Activated T-cell treated with anti-CD3 and anti-CD28 coated beads for 24 hours (primary cell): ENCODE measurements around the gene GGT7.
"Not testable (repeated sequence)": the region's sequence is repeated elsewhere in the genome, so short reads cannot be mapped to it uniquely, and the experiment has no call there.

Source experiments
- DNase-seq: peaks from one replicate; pipeline ENCODE4 v3.0.0-alpha.2; 2020; ENCODE audit warnings: low read depth

The GGT7 gene

GRCh38 chr20:34883087-34883688 lies 10.5 kb upstream of the GGT7 start:
- DNase-seq = no peak

GRCh38 chr20:34881689-34882088 lies 9.0 kb upstream of the GGT7 start:
- DNase-seq = no peak

GRCh38 chr20:34880971-34881370 lies 8.3 kb upstream of the GGT7 start:
- DNase-seq = not testable (repeated sequence)

GRCh38 chr20:34880215-34880850 lies 7.7 kb upstream of the GGT7 start:
- DNase-seq = no peak

- no peak for DNase-seq
Measured at GRCh38 chr20:34876406-34877282, 4.0 kb upstream of the GGT7 start, which contains the start of gene ACSS2. TSS of gene ACSS2 (plus strand) at chr20:34876612. CDS start at chr20:34876646, 34 bp downstream.

GRCh38 chr20:34875642-34876405 lies 3.2 kb upstream of the GGT7 start:
- DNase-seq = peak; percentile 91

- peak; percentile 38 for DNase-seq
Measured at GRCh38 chr20:34874094-34874654, 1.5 kb upstream of the GGT7 start.

- DNase-seq = no peak
Measured at GRCh38 chr20:34873583-34874093, 982 bp upstream of the GGT7 start.

- DNase-seq = no peak
Measured at GRCh38 chr20:34871966-34872621, 562 bp downstream of the GGT7 start.

GRCh38 chr20:34871320-34871926 lies 1.2 kb downstream of the GGT7 start:
- no peak for DNase-seq

- no peak for DNase-seq
Measured at GRCh38 chr20:34864216-34864615, 8.4 kb downstream of the GGT7 start.

- DNase-seq = no peak
Measured at GRCh38 chr20:34863421-34863965, 9.2 kb downstream of the GGT7 start.

- no peak for DNase-seq
Measured at GRCh38 chr20:34862724-34863123, 9.9 kb downstream of the GGT7 start.

- DNase-seq = no peak
Measured at GRCh38 chr20:34861386-34862084, 11.1 kb downstream of the GGT7 start.

- no peak for DNase-seq
Measured at GRCh38 chr20:34859826-34860545, 12.7 kb downstream of the GGT7 start.

- DNase-seq = no peak
Measured at GRCh38 chr20:34859367-34859766, 13.3 kb downstream of the GGT7 start.

GRCh38 chr20:34852298-34852697 lies 20.4 kb downstream of the GGT7 start:
- DNase-seq = no peak

- no peak for DNase-seq
Measured at GRCh38 chr20:34850969-34851368, 21.7 kb downstream of the GGT7 start.

GRCh38 chr20:34849778-34850177 lies 22.9 kb downstream of the GGT7 start:
- DNase-seq = no peak
